22Rv1 (cell line): ENCODE results near the gene EXOC4.

Experiments used
- CTCF ChIP-seq: fragments of 450-650 bp; IDR thresholded peaks from 2 replicates; pipeline ENCODE4 v1.5.1; 2017; ENCODE audit warnings: mild to moderate bottlenecking
- ZFX ChIP-seq: fragments of 450-650 bp; IDR thresholded peaks from 2 replicates; pipeline ENCODE4 v1.6.1; 2017; ENCODE audit warnings: antibody characterized with exemption, borderline replicate concordance

- TF ChIP-seq CTCF, result no peak
- no peak for TF ChIP-seq ZFX
Observed at GRCh38 chr7:133367561-133367960, 114.7 kb downstream of the EXOC4 start.
